ENCODE measurements around the gene KRT84. TPM values are rescaled to one million over a fixed set of nuclear protein-coding genes. Genes with fewer than 3 reads are reported as not detected.

The KRT84 gene
- total and polyA plus RNA-seq, 5 donors from 2014 or later: not detected

GRCh38 chr12:52362118-52362726 is 23.2 kb downstream of the KRT84 start:
- H3K27me3 Mint-ChIP-seq: no peaks in the 10 kb centered on the region
- DNase-seq (no peak), ATAC-seq (ENCODE audit: low read depth in 2 of 2) (no peak)
- H3K36me3 Mint-ChIP-seq: no peaks in the 10 kb centered on the region
- peaks cover 15% of the 10 kb centered on the region for H3K4me1 ChIP-seq (ENCODE audit: control insufficient read depth, insufficient read depth, low read length, poor library complexity, severe bottlenecking)
- H3K9me3 Mint-ChIP-seq: no peaks in the 10 kb centered on the region
- H3K4me3 ChIP-seq (ENCODE audit: low read depth, low read length): no peak overlapping the region
- peaks cover 6 to 20% (median 12%) of the 10 kb centered on the region in 4 donors for H3K4me1 Mint-ChIP-seq
- H3K27ac ChIP-seq (ENCODE audit: insufficient read depth, low read length, poor library complexity, severe bottlenecking): no peak overlapping the region
- no peak overlapping the region for H3K4me3 Mint-ChIP-seq
- no peaks in the 10 kb centered on the region for H3K27me3 ChIP-seq (ENCODE audit: control insufficient read depth, insufficient read depth, low read length)
- no peak overlapping the region for H3K27ac Mint-ChIP-seq
- H3K36me3 ChIP-seq (ENCODE audit: control insufficient read depth, insufficient read depth, low read length): no peaks in the 10 kb centered on the region
- no peaks in the 10 kb centered on the region for H3K9me3 ChIP-seq (ENCODE audit: control insufficient read depth in 2 of 2, low read length in 2 of 2)

GRCh38 chr12:52361553-52361952 is 23.9 kb downstream of the KRT84 start:
- peaks cover 6 to 20% (median 12%) of the 10 kb centered on the region in 4 donors for H3K4me1 Mint-ChIP-seq
- Histone ChIP-seq H3K4me3 (ENCODE audit: low read depth, low read length) (no peak overlapping the region), H3K4me1 (ENCODE audit: control insufficient read depth, insufficient read depth, low read length, poor library complexity, severe bottlenecking) (peaks cover 15% of the 10 kb centered on the region), H3K9me3 (ENCODE audit: control insufficient read depth in 2 of 2, low read length in 2 of 2) (no peaks in the 10 kb centered on the region), H3K27ac (ENCODE audit: insufficient read depth, low read length, poor library complexity, severe bottlenecking) (no peak overlapping the region), H3K27me3 (ENCODE audit: control insufficient read depth, insufficient read depth, low read length) (no peaks in the 10 kb centered on the region), H3K36me3 (ENCODE audit: control insufficient read depth, insufficient read depth, low read length) (no peaks in the 10 kb centered on the region)
- H3K4me3 Mint-ChIP-seq: no peak overlapping the region
- DNase-seq (no peak), ATAC-seq (ENCODE audit: low read depth in 2 of 2) (no peak)
- H3K36me3 Mint-ChIP-seq: no peaks in the 10 kb centered on the region
- no peaks in the 10 kb centered on the region for H3K27me3 Mint-ChIP-seq
- no peak overlapping the region for H3K27ac Mint-ChIP-seq
- no peaks in the 10 kb centered on the region for H3K9me3 Mint-ChIP-seq

- H3K27ac Mint-ChIP-seq: no peak overlapping the region
- ATAC-seq (ENCODE audit: low read depth in 2 of 2) (no peak), DNase-seq (no peak)
- H3K9me3 ChIP-seq (ENCODE audit: control insufficient read depth in 2 of 2, low read length in 2 of 2): no peaks in the 10 kb centered on the region
- H3K4me1 Mint-ChIP-seq: peaks cover 6 to 20% (median 12%) of the 10 kb centered on the region in 4 donors
- no peaks in the 10 kb centered on the region for H3K27me3 ChIP-seq (ENCODE audit: control insufficient read depth, insufficient read depth, low read length)
- no peak overlapping the region for H3K27ac ChIP-seq (ENCODE audit: insufficient read depth, low read length, poor library complexity, severe bottlenecking)
- H3K4me3 ChIP-seq (ENCODE audit: low read depth, low read length): no peak overlapping the region
- no peaks in the 10 kb centered on the region for H3K36me3 Mint-ChIP-seq
- peaks cover 15% of the 10 kb centered on the region for H3K4me1 ChIP-seq (ENCODE audit: control insufficient read depth, insufficient read depth, low read length, poor library complexity, severe bottlenecking)
- H3K27me3 Mint-ChIP-seq: no peaks in the 10 kb centered on the region
- H3K9me3 Mint-ChIP-seq: no peaks in the 10 kb centered on the region
- H3K4me3 Mint-ChIP-seq: no peak overlapping the region
- H3K36me3 ChIP-seq (ENCODE audit: control insufficient read depth, insufficient read depth, low read length): no peaks in the 10 kb centered on the region
Measured at GRCh38 chr12:52360663-52361271, 24.7 kb downstream of the KRT84 start.

- DNase-seq: no peak
- Mint-ChIP-seq H3K4me1 (peaks cover 6 to 20% (median 12%) of the 10 kb centered on the region in 4 donors), H3K27ac (no peak overlapping the region), H3K27me3 (no peaks in the 10 kb centered on the region), H3K4me3 (no peak overlapping the region), H3K9me3 (no peaks in the 10 kb centered on the region), H3K36me3 (no peaks in the 10 kb centered on the region)
- Histone ChIP-seq H3K36me3 (ENCODE audit: control insufficient read depth, insufficient read depth, low read length) (no peaks in the 10 kb centered on the region), H3K27me3 (ENCODE audit: control insufficient read depth, insufficient read depth, low read length) (no peaks in the 10 kb centered on the region), H3K9me3 (ENCODE audit: control insufficient read depth in 2 of 2, low read length in 2 of 2) (no peaks in the 10 kb centered on the region), H3K4me1 (ENCODE audit: control insufficient read depth, insufficient read depth, low read length, poor library complexity, severe bottlenecking) (peaks cover 15% of the 10 kb centered on the region), H3K4me3 (ENCODE audit: low read depth, low read length) (no peak overlapping the region), H3K27ac (ENCODE audit: insufficient read depth, low read length, poor library complexity, severe bottlenecking) (no peak overlapping the region)
- no peak for ATAC-seq (ENCODE audit: low read depth in 2 of 2)
Measured at GRCh38 chr12:52360106-52360662, 25.3 kb downstream of the KRT84 start.

GRCh38 chr12:52359621-52360061 is 25.8 kb downstream of the KRT84 start:
- Mint-ChIP-seq H3K36me3 (no peaks in the 10 kb centered on the region), H3K4me1 (peaks cover 6 to 20% (median 12%) of the 10 kb centered on the region in 4 donors), H3K27ac (no peak overlapping the region), H3K9me3 (no peaks in the 10 kb centered on the region), H3K27me3 (no peaks in the 10 kb centered on the region), H3K4me3 (no peak overlapping the region)
- no peak overlapping the region for H3K4me3 ChIP-seq (ENCODE audit: low read depth, low read length)
- H3K36me3 ChIP-seq (ENCODE audit: control insufficient read depth, insufficient read depth, low read length): no peaks in the 10 kb centered on the region
- DNase-seq: no peak
- peaks cover 15% of the 10 kb centered on the region for H3K4me1 ChIP-seq (ENCODE audit: control insufficient read depth, insufficient read depth, low read length, poor library complexity, severe bottlenecking)
- H3K27ac ChIP-seq (ENCODE audit: insufficient read depth, low read length, poor library complexity, severe bottlenecking): no peak overlapping the region
- H3K9me3 ChIP-seq (ENCODE audit: control insufficient read depth in 2 of 2, low read length in 2 of 2): no peaks in the 10 kb centered on the region
- H3K27me3 ChIP-seq (ENCODE audit: control insufficient read depth, insufficient read depth, low read length): no peaks in the 10 kb centered on the region
- ATAC-seq (ENCODE audit: low read depth in 2 of 2): no peak

GRCh38 chr12:52358575-52359350 is 26.7 kb downstream of the KRT84 start:
- peak in 1 of 3 donors; percentile 39 for DNase-seq
- Histone ChIP-seq H3K9me3 (ENCODE audit: control insufficient read depth in 2 of 2, low read length in 2 of 2) (no peaks in the 10 kb centered on the region), H3K4me1 (ENCODE audit: control insufficient read depth, insufficient read depth, low read length, poor library complexity, severe bottlenecking) (peaks cover 15% of the 10 kb centered on the region), H3K4me3 (ENCODE audit: low read depth, low read length) (no peak overlapping the region), H3K27ac (ENCODE audit: insufficient read depth, low read length, poor library complexity, severe bottlenecking) (no peak overlapping the region), H3K36me3 (ENCODE audit: control insufficient read depth, insufficient read depth, low read length) (no peaks in the 10 kb centered on the region), H3K27me3 (ENCODE audit: control insufficient read depth, insufficient read depth, low read length) (no peaks in the 10 kb centered on the region)
- Mint-ChIP-seq H3K4me1 (peaks cover 6 to 20% (median 12%) of the 10 kb centered on the region in 4 donors), H3K36me3 (no peaks in the 10 kb centered on the region), H3K27ac (peak overlapping the region in 1 of 3 donors; percentile 68), H3K4me3 (peak overlapping the region in 1 of 4 donors; percentile 3), H3K27me3 (no peaks in the 10 kb centered on the region), H3K9me3 (no peaks in the 10 kb centered on the region)
- peak; percentile 69 to 86 for ATAC-seq (ENCODE audit: low read depth in 2 of 2)

GRCh38 chr12:52356762-52357580 is 28.5 kb downstream of the KRT84 start:
- H3K9me3 ChIP-seq (ENCODE audit: control insufficient read depth in 2 of 2, low read length in 2 of 2): no peaks in the 10 kb centered on the region
- H3K36me3 ChIP-seq (ENCODE audit: control insufficient read depth, insufficient read depth, low read length): no peaks in the 10 kb centered on the region
- no peaks in the 10 kb centered on the region for H3K27me3 Mint-ChIP-seq
- H3K36me3 Mint-ChIP-seq: no peaks in the 10 kb centered on the region
- H3K4me3 ChIP-seq (ENCODE audit: low read depth, low read length): no peak overlapping the region
- peaks cover 8 to 27% (median 17%) of the 10 kb centered on the region in 4 donors for H3K4me1 Mint-ChIP-seq
- H3K27ac Mint-ChIP-seq: no peak overlapping the region
- no peak overlapping the region for H3K4me3 Mint-ChIP-seq
- peaks cover 0 to 1% (median 0%) of the 10 kb centered on the region in 7 donors for H3K9me3 Mint-ChIP-seq
- no peak overlapping the region for H3K27ac ChIP-seq (ENCODE audit: insufficient read depth, low read length, poor library complexity, severe bottlenecking)
- DNase-seq: no peak
- peaks cover 19% of the 10 kb centered on the region for H3K4me1 ChIP-seq (ENCODE audit: control insufficient read depth, insufficient read depth, low read length, poor library complexity, severe bottlenecking)
- ATAC-seq (ENCODE audit: low read depth in 2 of 2): no peak
- H3K27me3 ChIP-seq (ENCODE audit: control insufficient read depth, insufficient read depth, low read length): no peaks in the 10 kb centered on the region
